Motor neuron (in vitro differentiated cells): ENCODE results near the gene HOXB2. TPM values are rescaled to one million over a fixed set of nuclear protein-coding genes. Genes with fewer than 3 reads are reported as not detected.

Experiments
- ATAC-seq, 8 experiments: fragments of 200-7000 bp; cut with Tn5 transposase; replicated peaks in 6 of 8; 2 replicates each; pipeline ENCODE4 v1.8.0; 2021; ENCODE audit warnings: mild to moderate bottlenecking in 8 of 8, moderate library complexity in 8 of 8
- H3K27ac ChIP-seq, 2 donors: fragments of 250-450 bp; sonication (Bioruptor Pico); 2 replicates each; pipeline ENCODE4 v1.9.0; 2021; ENCODE audit warnings: antibody characterized with exemption in 2 of 2, mild to moderate bottlenecking in 2 of 2, moderate library complexity in 1 of 2
- H3K4me1 ChIP-seq, 2 donors: fragments of 250-450 bp; sonication (Bioruptor Pico); replicated peaks in 1 of 2; 2 replicates each; pipeline ENCODE4 v1.6.1; 2021; ENCODE audit warnings: antibody characterized with exemption in 2 of 2, mild to moderate bottlenecking in 2 of 2, moderate library complexity in 1 of 2
- H3K4me3 ChIP-seq, 5 donors: fragments of 250-450 bp; sonication (Bioruptor Pico); 2 replicates each; pipeline ENCODE4 v1.9.0; 2021; ENCODE audit warnings: antibody characterized with exemption in 5 of 5, mild to moderate bottlenecking in 5 of 5, moderate library complexity in 4 of 5
- WGBS, 10 experiments: fragments of 450-650 bp; shearing (Covaris generic); methylation state at CpG; one replicate each; pipeline ENCODE4 v1.0.0; 2022; 5-methylcytosine and 5-hydroxymethylcytosine counted together
- in situ Hi-C, 9 experiments: fragments of 400-800 bp; cut with MboI; loops; one replicate each; pipeline ENCODE4 v1.15.0; 2021; ENCODE audit warnings: low sequenced_read_pairs in 9 of 9, low pct_unique_long_range_greater_than_20kb in 2 of 9; ENCODE audit not compliant: unreplicated experiment in 9 of 9
- total RNA-seq, 8 experiments: library from RNA; unstranded; fragments of 300-600 nt; gene quantifications; 2 replicates each; pipeline versions ENCODE4 v1.2.3 to v1.2.4, GENCODE V29; 2022

The HOXB2 gene
- total RNA-seq, 8 experiments from 2014 or later: 9.3 to 54.4 (median 26.2) TPM

GRCh38 chr17:48577330-48577945 lies 32.5 kb upstream of the HOXB2 start:
- ATAC-seq: peak in 3 of 8 experiments; percentile 0 to 24 (median 2)
- Histone ChIP-seq H3K4me3 (peak overlapping the region; percentile 67 to 91 (median 83)), H3K27ac (peak overlapping the region; percentile 94 to 97), H3K4me1 (peaks cover 11 to 39% of the 10 kb centered on the region in 2 donors)
- in situ Hi-C loops: no loop called here
- WGBS, 10 experiments: 0% methylated on average over 1 to 4 of the region's 19 CpGs; no CpG with 5 or more reads in 7 of the 10 experiments

- H3K27ac ChIP-seq: peak overlapping the region; percentile 94 to 97
- WGBS, 10 experiments: 0 to 13% (median 0%) methylated on average over 1 to 5 of the region's 43 CpGs; no CpG with 5 or more reads in 3 of the 10 experiments
- in situ Hi-C loops: no loop called here
- H3K4me3 ChIP-seq: peak overlapping the region; percentile 67 to 91 (median 83)
- no peak for ATAC-seq
- peaks cover 11 to 40% of the 10 kb centered on the region in 2 donors for H3K4me1 ChIP-seq
Observed at GRCh38 chr17:48576479-48577309, 31.8 kb upstream of the HOXB2 start.

GRCh38 chr17:48575673-48576478 lies 31.0 kb upstream of the HOXB2 start:
- Histone ChIP-seq H3K4me1 (peaks cover 11 to 40% of the 10 kb centered on the region in 2 donors), H3K27ac (peak overlapping the region; percentile 94 to 97), H3K4me3 (peak overlapping the region; percentile 67 to 91 (median 83))
- 0 to 92% (median 2%) methylated on average over 1 to 8 of the region's 22 CpGs; no CpG with 5 or more reads in 1 of the 10 experiments for WGBS, 10 experiments
- peak in 6 of 8 experiments; percentile 1 to 11 (median 7) for ATAC-seq
- in situ Hi-C loops: no loop called here

- peak overlapping the region; percentile 67 to 91 (median 83) for H3K4me3 ChIP-seq
- in situ Hi-C loops: no loop called here
- peak overlapping the region; percentile 94 to 97 for H3K27ac ChIP-seq
- WGBS, 10 experiments: 0 to 87% (median 5%) methylated on average over 1 to 7 of the region's 7 CpGs
- ATAC-seq: peak in 3 of 8 experiments; percentile 1 to 11 (median 5)
- peaks cover 11 to 38% of the 10 kb centered on the region in 2 donors for H3K4me1 ChIP-seq
Observed at GRCh38 chr17:48575066-48575582, 30.2 kb upstream of the HOXB2 start.

GRCh38 chr17:48574505-48575065 lies 29.7 kb upstream of the HOXB2 start:
- peaks cover 11 to 40% of the 10 kb centered on the region in 2 donors for H3K4me1 ChIP-seq
- ATAC-seq: no peak
- H3K27ac ChIP-seq: peak overlapping the region; percentile 94 to 97
- H3K4me3 ChIP-seq: peak overlapping the region; percentile 67 to 91 (median 83)
- in situ Hi-C loops: no loop called here
- WGBS, 10 experiments: 0 to 100% (median 6%) methylated on average over 1 to 6 of the region's 8 CpGs

- H3K4me3 ChIP-seq: peak overlapping the region; percentile 67 to 91 (median 83)
- H3K4me1 ChIP-seq: peaks cover 23 to 51% of the 10 kb centered on the region in 2 donors
- H3K27ac ChIP-seq: peak overlapping the region; percentile 94 to 97
- WGBS, 10 experiments: 0 to 60% methylated on average over 1 of the region's 1 CpG; no CpG with 5 or more reads in 8 of the 10 experiments
- no peak for ATAC-seq
- in situ Hi-C loops: no loop called here
Observed at GRCh38 chr17:48571826-48572417, 27.0 kb upstream of the HOXB2 start.

GRCh38 chr17:48571024-48571818 lies 26.3 kb upstream of the HOXB2 start:
- peaks cover 30 to 56% of the 10 kb centered on the region in 2 donors for H3K4me1 ChIP-seq
- ATAC-seq: no peak
- peak overlapping the region; percentile 94 to 97 for H3K27ac ChIP-seq
- WGBS, 10 experiments: 0 to 92% (median 0%) methylated on average over 1 to 21 of the region's 26 CpGs
- peak overlapping the region; percentile 67 to 91 (median 83) for H3K4me3 ChIP-seq
- in situ Hi-C loops: no loop called here

GRCh38 chr17:48570325-48571023 lies 25.6 kb upstream of the HOXB2 start:
- 0 to 90% (median 5%) methylated on average over 1 to 10 of the region's 19 CpGs for WGBS, 10 experiments
- Histone ChIP-seq H3K27ac (peak overlapping the region; percentile 94 to 97), H3K4me3 (peak overlapping the region; percentile 67 to 91 (median 83)), H3K4me1 (peaks cover 32 to 56% of the 10 kb centered on the region in 2 donors)
- in situ Hi-C loops: no loop called here
- ATAC-seq: no peak

GRCh38 chr17:48569674-48570324 lies 24.9 kb upstream of the HOXB2 start:
- ATAC-seq: no peak
- peaks cover 33 to 56% of the 10 kb centered on the region in 2 donors for H3K4me1 ChIP-seq
- H3K4me3 ChIP-seq: peak overlapping the region; percentile 67 to 91 (median 83)
- in situ Hi-C loops: no loop called here
- WGBS, 10 experiments: 0 to 98% (median 0%) methylated on average over 1 to 6 of the region's 6 CpGs; no CpG with 5 or more reads in 1 of the 10 experiments
- peak overlapping the region; percentile 94 to 97 for H3K27ac ChIP-seq

GRCh38 chr17:48569240-48569582 lies 24.3 kb upstream of the HOXB2 start:
- ATAC-seq: peak in 5 of 8 experiments; percentile 9 to 31 (median 24)
- peaks cover 34 to 56% of the 10 kb centered on the region in 2 donors for H3K4me1 ChIP-seq
- H3K27ac ChIP-seq: peak overlapping the region; percentile 94 to 97
- WGBS, 10 experiments: 0 to 100% (median 13%) methylated on average over 1 to 3 of the region's 3 CpGs; no CpG with 5 or more reads in 6 of the 10 experiments
- peak overlapping the region; percentile 67 to 91 (median 83) for H3K4me3 ChIP-seq
- in situ Hi-C loops: no loop called here
